Subcutaneous adipose tissue (tissue), 4 donors: ENCODE data around the gene C18orf32. TPM values are rescaled to one million over a fixed set of nuclear protein-coding genes. Genes with fewer than 3 reads are reported as not detected.

Experiments
- total RNA-seq, 4 donors: library from RNA; depleted of rRNA; stranded (reverse); fragments of >200 nt; gene quantifications; one replicate each; pipeline ENCODE4 v1.1.0, GENCODE V29; 2016
- TF ChIP-seq, protein P1 (sequence below): fragments of 450-650 bp; IDR thresholded peaks from one replicate; pipeline ENCODE4 v1.5.1; 2016; ENCODE audit warnings: low read depth, mild to moderate bottlenecking, control low read depth, antibody characterized with exemption, moderate library complexity

C18orf32 gene
- total RNA-seq, 4 donors from 2014 or later: 22.2 to 55.8 (median 31.4) TPM

DNA sequence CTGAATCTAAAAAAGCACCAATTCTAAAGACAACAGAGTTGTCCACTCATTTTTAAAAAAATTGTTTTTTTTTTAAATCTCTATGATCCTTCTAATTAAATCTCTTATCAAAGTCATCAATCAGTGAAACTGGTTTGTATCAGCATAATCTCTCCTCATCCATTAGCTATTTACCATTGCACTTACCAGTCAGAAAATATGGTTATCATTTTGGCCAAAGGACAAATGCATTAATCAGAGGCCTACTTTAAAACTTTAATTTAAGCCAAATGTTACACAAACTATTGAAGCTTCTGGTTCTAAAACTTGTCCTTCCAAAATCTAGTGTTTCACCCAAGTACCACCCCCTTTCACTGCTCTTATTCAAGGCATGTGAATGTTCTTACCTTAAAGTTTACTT lies 3.8 kb downstream of the C18orf32 start:
- TF ChIP-seq, protein P1, sequence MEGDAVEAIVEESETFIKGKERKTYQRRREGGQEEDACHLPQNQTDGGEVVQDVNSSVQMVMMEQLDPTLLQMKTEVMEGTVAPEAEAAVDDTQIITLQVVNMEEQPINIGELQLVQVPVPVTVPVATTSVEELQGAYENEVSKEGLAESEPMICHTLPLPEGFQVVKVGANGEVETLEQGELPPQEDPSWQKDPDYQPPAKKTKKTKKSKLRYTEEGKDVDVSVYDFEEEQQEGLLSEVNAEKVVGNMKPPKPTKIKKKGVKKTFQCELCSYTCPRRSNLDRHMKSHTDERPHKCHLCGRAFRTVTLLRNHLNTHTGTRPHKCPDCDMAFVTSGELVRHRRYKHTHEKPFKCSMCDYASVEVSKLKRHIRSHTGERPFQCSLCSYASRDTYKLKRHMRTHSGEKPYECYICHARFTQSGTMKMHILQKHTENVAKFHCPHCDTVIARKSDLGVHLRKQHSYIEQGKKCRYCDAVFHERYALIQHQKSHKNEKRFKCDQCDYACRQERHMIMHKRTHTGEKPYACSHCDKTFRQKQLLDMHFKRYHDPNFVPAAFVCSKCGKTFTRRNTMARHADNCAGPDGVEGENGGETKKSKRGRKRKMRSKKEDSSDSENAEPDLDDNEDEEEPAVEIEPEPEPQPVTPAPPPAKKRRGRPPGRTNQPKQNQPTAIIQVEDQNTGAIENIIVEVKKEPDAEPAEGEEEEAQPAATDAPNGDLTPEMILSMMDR: no peak

GRCh38 chr18:49481907-49482306 lies 5.1 kb downstream of the C18orf32 start:
- TF ChIP-seq, protein P1: no peak

DNA sequence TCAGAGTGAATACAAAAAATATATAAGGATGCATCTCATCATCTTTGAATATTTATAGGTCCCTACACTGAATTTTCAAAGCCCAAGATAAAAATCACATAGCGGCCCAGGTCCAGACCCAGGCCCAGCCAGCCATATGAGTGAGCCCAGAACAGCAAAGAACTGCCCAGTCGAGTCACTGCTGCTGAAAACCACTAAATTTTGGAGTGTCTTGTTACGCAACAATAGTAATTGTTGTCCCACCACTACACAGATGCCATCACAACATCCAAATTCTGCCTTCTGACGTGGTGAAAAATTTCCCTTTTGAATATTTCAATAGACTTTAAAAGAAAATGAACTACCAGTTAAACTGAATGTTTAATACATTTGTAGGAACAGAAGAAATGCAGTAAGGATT lies 5.7 kb downstream of the C18orf32 start:
- TF ChIP-seq, protein P1: no peak

DNA sequence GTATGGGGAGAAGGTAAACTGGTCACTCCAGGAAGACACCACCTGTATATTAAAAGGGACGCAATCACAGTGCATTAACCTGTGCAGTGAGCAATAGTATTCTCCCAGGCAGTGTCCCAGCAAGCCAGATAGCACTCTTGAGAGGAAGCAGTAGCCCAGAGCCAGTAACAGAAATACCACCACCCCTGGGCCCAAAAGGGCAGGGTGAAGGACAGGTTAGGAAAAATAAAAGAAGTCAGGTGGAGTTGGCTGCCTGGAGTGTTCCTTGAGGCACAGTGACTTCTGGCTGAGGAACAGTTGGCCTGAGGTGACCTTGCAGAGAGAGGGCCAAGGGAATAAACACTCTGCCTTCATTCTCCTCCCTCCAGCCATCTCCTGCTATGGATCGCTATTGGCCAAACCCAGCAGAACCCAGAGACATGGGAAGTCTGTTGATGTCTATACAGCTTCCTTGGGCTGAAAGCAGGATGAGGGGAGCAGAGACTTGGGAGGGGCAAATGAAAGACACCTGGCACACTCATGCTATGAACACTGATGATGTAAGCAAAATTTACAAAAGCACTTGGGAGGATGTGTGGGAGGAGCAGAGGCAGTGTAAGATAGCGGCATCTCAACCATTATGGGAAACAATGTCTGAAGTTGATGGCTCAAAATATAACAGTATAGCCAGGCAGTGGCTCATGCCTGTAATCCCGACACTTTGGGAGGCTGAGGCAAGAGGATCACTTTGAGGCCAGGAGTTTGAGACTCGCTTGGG lies 7.5 kb downstream of the C18orf32 start:
- TF ChIP-seq, protein P1: no peak

GRCh38 chr18:49476664-49477411 lies 10.2 kb downstream of the C18orf32 start:
- TF ChIP-seq, protein P1: no peak

- TF ChIP-seq, protein P1: no peak
Measured at GRCh38 chr18:49473721-49474120, 13.3 kb downstream of the C18orf32 start.

DNA sequence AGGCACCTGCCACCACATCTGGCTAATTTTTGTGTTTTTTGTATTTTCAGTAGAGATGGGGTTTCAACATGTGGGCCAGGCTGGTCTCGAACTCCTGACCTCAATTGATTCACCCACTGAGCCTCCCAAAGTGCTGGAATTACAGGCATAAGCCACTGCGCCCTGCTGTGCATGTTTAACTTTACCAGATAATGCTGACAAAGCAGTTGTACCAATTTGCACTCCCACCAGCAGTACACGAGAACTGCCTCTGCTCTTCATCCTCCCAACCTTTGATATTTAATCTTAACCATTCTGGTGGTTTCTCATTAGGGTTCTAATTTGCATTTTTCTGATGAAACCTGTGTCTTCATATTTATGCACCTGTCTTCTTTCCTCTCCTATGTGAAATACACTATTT lies 14.6 kb downstream of the C18orf32 start:
- TF ChIP-seq, protein P1: no peak
